Fibroblast of lung (primary cell): ENCODE measurements around the gene RAB31. TPM values are rescaled to one million over a fixed set of nuclear protein-coding genes. Genes with fewer than 3 reads are reported as not detected.
A peak's percentile ranks its signal among the peaks of the same experiment; 100 is the strongest.

Experiments used
- DNase-seq, 2 donors: peaks; one replicate each; pipeline versions ENCODE4 v3.0.0 to v3.0.0-alpha.2; 2010; ENCODE audit warnings: low read depth in 2 of 2
- H2AFZ ChIP-seq: 2 replicates; pipeline ENCODE4 v1.5.1; 2012; ENCODE audit warnings: low read length, control low read depth, inconsistent platforms
- H3K27ac ChIP-seq: 2 replicates; pipeline ENCODE4 v1.5.1; 2011; ENCODE audit warnings: low read length, control low read depth; ENCODE audit not compliant: insufficient read depth
- H3K27me3 ChIP-seq: 2 replicates; pipeline ENCODE4 v1.5.1; 2011; ENCODE audit warnings: mild to moderate bottlenecking, low read length; ENCODE audit not compliant: control insufficient read depth, insufficient read depth
- H3K36me3 ChIP-seq: 2 replicates; pipeline ENCODE4 v1.5.1; 2011; ENCODE audit warnings: low read length; ENCODE audit not compliant: control insufficient read depth, insufficient read depth
- H3K4me1 ChIP-seq: 2 replicates; pipeline ENCODE4 v1.5.1; 2011; ENCODE audit warnings: low read length; ENCODE audit not compliant: control insufficient read depth, insufficient read depth; ENCODE audit errors: extremely low read depth
- H3K4me2 ChIP-seq: 2 replicates; pipeline ENCODE4 v1.5.1; 2011; ENCODE audit warnings: low read length, control low read depth; ENCODE audit not compliant: insufficient read depth; ENCODE audit errors: extremely low read depth
- H3K4me3 ChIP-seq, 4 experiments: fragments of 200-600 bp in 1 of 4; sonication (generic) in 1 of 4; replicated peaks in 1 of 4; 2 replicates each; pipeline ENCODE4 v1.5.1; 2011 to 2016; ENCODE audit warnings: low read length in 4 of 4, low read depth in 3 of 4, mild to moderate bottlenecking in 3 of 4, control low read depth in 2 of 4, inconsistent platforms in 1 of 4, mixed read lengths in 1 of 4; ENCODE audit not compliant: insufficient read depth in 1 of 4; ENCODE audit errors: control extremely low read depth in 1 of 4
- H3K79me2 ChIP-seq: 2 replicates; pipeline ENCODE4 v1.5.1; 2012; ENCODE audit warnings: mild to moderate bottlenecking, low read length, inconsistent platforms; ENCODE audit not compliant: control insufficient read depth, insufficient read depth
- H3K9ac ChIP-seq: 2 replicates; pipeline ENCODE4 v1.5.1; 2011; ENCODE audit warnings: mild to moderate bottlenecking, low read length, control low read depth; ENCODE audit not compliant: insufficient read depth
- H3K9me3 ChIP-seq: 2 replicates; pipeline ENCODE4 v1.5.1; 2012; ENCODE audit warnings: low read depth, low read length; ENCODE audit not compliant: control insufficient read depth, insufficient read depth
- H4K20me1 ChIP-seq: 2 replicates; pipeline ENCODE4 v1.5.1; 2011; ENCODE audit warnings: low read length; ENCODE audit not compliant: control insufficient read depth, insufficient read depth; ENCODE audit errors: extremely low read depth
- CTCF ChIP-seq, 2 donors: IDR thresholded peaks in 1 of 2; conservative IDR thresholded peaks in 1 of 2; 1 replicate in 1 of 2; 2 replicates in 1 of 2; pipeline ENCODE4 v1.5.1; 2011 to 2012; ENCODE audit warnings: low read length in 2 of 2, control low read depth in 1 of 2, inconsistent platforms in 1 of 2, low read depth in 1 of 2, mild to moderate bottlenecking in 1 of 2
- EZH2 ChIP-seq: IDR thresholded peaks from 2 replicates; pipeline ENCODE4 v1.5.1; 2012; ENCODE audit warnings: low read length, control low read depth, mild to moderate bottlenecking; ENCODE audit errors: missing control alignments
- polyA plus RNA-seq, 2 donors: library from polyadenylated mRNA; depleted of rRNA in 1 of 2; stranded (reverse) in 1 of 2; unstranded in 1 of 2; fragments of >200 nt; gene quantifications; 2 replicates each; pipeline ENCODE4 v1.2.1, GENCODE V29; 2011 to 2012; ENCODE audit warnings: missing spikeins in 1 of 2
- total RNA-seq: library from RNA; depleted of rRNA; stranded (reverse); fragments of >200 nt; gene quantifications from 2 replicates; pipeline ENCODE4 v1.2.1, GENCODE V29; 2014

Gene RAB31
- total and polyA plus RNA-seq, 2 donors (not counting 1 experiment from before 2014, with no cell fraction given) = 29.6 to 47.1 TPM

- Histone ChIP-seq H3K27me3 (peaks cover 6% of the 10 kb centered on the region), H2AFZ (no peak overlapping the region), H3K4me1 (no peaks in the 10 kb centered on the region), H3K9ac (no peak overlapping the region), H3K4me3 (no peak overlapping the region), H3K79me2 (no peaks in the 10 kb centered on the region), H3K4me2 (no peak overlapping the region), H3K9me3 (no peaks in the 10 kb centered on the region), H3K27ac (no peak overlapping the region), H4K20me1 (no peaks in the 10 kb centered on the region), H3K36me3 (no peaks in the 10 kb centered on the region)
- TF ChIP-seq CTCF (conservative IDR thresholded peaks at IDR 0.05 in 1 of 2, IDR thresholded peaks at IDR 0.05 in 1 of 2; ENCODE audit: low read depth in 1 of 2, low read length in 2 of 2) (no peak), EZH2 (no peak)
- peak in 1 of 2 donors; percentile 39 for DNase-seq
Observed at GRCh38 chr18:9905401-9905922, 197.4 kb downstream of the RAB31 start.

- Histone ChIP-seq H3K9ac (no peak overlapping the region), H3K36me3 (no peaks in the 10 kb centered on the region), H3K27ac (no peak overlapping the region), H3K4me1 (no peaks in the 10 kb centered on the region), H3K4me3 (no peak overlapping the region), H3K4me2 (no peak overlapping the region), H3K9me3 (no peaks in the 10 kb centered on the region), H3K27me3 (peaks cover 6% of the 10 kb centered on the region), H2AFZ (no peak overlapping the region), H3K79me2 (no peaks in the 10 kb centered on the region), H4K20me1 (no peaks in the 10 kb centered on the region)
- DNase-seq = no peak
- no peak for TF ChIP-seq EZH2
- no peak for TF ChIP-seq CTCF (conservative IDR thresholded peaks at IDR 0.05 in 1 of 2, IDR thresholded peaks at IDR 0.05 in 1 of 2; ENCODE audit: low read depth in 1 of 2, low read length in 2 of 2)
Observed at GRCh38 chr18:9906481-9906880, 198.4 kb downstream of the RAB31 start.

GRCh38 chr18:9907867-9908266 is 199.8 kb downstream of the RAB31 start:
- Histone ChIP-seq H3K4me2 (no peak overlapping the region), H2AFZ (no peak overlapping the region), H3K36me3 (no peaks in the 10 kb centered on the region), H3K9me3 (no peaks in the 10 kb centered on the region), H3K4me3 (no peak overlapping the region), H3K79me2 (no peaks in the 10 kb centered on the region), H3K4me1 (no peaks in the 10 kb centered on the region), H4K20me1 (no peaks in the 10 kb centered on the region), H3K27me3 (peaks cover 6% of the 10 kb centered on the region), H3K9ac (no peak overlapping the region), H3K27ac (no peak overlapping the region)
- no peak for DNase-seq
- TF ChIP-seq CTCF (conservative IDR thresholded peaks at IDR 0.05 in 1 of 2, IDR thresholded peaks at IDR 0.05 in 1 of 2; ENCODE audit: low read depth in 1 of 2, low read length in 2 of 2) (no peak), EZH2 (no peak)
